PFSK-1 (cell line): ENCODE measurements around the gene PLXND1.

Experiments used
- TAF1 ChIP-seq: IDR thresholded peaks from 2 replicates; pipeline ENCODE4 v1.6.1; 2012; ENCODE audit warnings: low read length, control low read depth, borderline replicate concordance; ENCODE audit not compliant: insufficient read depth
- TF ChIP-seq, protein P1 (sequence below), 2 experiments: IDR thresholded peaks; 2 replicates each; pipeline versions ENCODE4 v1.6.1 to v1.8.0; 2011 to 2012; ENCODE audit warnings: low read depth in 2 of 2, low read length in 2 of 2, control low read depth in 1 of 2, inconsistent platforms in 1 of 2, mild to moderate bottlenecking in 1 of 2, moderate library complexity in 1 of 2; ENCODE audit not compliant: insufficient read depth in 1 of 2

DNA sequence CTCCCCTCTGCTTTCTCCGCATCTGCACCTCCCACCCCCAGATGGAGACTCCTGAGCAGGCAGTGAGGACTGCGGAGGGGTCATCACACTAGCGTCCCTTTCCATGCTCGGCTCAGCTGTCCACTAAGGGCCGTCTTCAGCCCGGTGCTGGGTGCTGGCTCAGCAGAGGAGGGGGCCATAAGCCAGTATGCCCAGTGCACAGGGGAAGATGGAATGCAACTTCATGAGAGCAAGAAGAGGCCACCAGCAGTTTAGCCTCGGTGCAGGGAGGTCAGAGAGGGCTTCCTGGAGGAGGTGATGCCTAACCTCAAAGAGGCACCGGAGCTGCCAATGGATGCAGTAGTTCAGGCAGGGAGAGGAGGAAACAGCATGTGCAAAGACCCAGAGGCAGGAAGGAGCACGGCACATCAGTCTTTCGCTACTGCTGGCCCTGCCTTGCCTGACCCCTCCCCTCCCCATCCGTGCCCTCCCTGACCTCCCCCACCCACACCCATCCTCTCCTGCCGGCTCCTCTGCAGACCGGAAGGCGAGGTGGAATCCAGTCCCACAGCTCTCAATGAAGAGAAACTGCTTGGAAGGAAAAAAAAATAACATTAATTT is 15.2 kb upstream of the PLXND1 start:
- TF ChIP-seq TAF1: no peak
- TF ChIP-seq, protein P1, sequence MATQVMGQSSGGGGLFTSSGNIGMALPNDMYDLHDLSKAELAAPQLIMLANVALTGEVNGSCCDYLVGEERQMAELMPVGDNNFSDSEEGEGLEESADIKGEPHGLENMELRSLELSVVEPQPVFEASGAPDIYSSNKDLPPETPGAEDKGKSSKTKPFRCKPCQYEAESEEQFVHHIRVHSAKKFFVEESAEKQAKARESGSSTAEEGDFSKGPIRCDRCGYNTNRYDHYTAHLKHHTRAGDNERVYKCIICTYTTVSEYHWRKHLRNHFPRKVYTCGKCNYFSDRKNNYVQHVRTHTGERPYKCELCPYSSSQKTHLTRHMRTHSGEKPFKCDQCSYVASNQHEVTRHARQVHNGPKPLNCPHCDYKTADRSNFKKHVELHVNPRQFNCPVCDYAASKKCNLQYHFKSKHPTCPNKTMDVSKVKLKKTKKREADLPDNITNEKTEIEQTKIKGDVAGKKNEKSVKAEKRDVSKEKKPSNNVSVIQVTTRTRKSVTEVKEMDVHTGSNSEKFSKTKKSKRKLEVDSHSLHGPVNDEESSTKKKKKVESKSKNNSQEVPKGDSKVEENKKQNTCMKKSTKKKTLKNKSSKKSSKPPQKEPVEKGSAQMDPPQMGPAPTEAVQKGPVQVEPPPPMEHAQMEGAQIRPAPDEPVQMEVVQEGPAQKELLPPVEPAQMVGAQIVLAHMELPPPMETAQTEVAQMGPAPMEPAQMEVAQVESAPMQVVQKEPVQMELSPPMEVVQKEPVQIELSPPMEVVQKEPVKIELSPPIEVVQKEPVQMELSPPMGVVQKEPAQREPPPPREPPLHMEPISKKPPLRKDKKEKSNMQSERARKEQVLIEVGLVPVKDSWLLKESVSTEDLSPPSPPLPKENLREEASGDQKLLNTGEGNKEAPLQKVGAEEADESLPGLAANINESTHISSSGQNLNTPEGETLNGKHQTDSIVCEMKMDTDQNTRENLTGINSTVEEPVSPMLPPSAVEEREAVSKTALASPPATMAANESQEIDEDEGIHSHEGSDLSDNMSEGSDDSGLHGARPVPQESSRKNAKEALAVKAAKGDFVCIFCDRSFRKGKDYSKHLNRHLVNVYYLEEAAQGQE (IDR thresholded peaks at IDR 0.05; ENCODE audit: insufficient read depth in 1 of 2, low read depth in 2 of 2, low read length in 2 of 2): no peak
